RPMI7951 (cell line): ENCODE results near the gene TRIM27. TPM values are rescaled to one million over a fixed set of nuclear protein-coding genes. Genes with fewer than 3 reads are reported as not detected.
"Not testable (repeated sequence)": the region's sequence is repeated elsewhere in the genome, so short reads cannot be mapped to it uniquely, and the experiment has no call there.

Source experiments
- DNase-seq: peaks from one replicate; pipeline ENCODE4 v3.0.0-alpha.2; 2012; ENCODE audit warnings: low read depth
- total RNA-seq: library from RNA; depleted of rRNA; stranded (reverse); fragments of >200 nt; shearing (Covaris generic); gene quantifications from 2 replicates; pipeline ENCODE4 v1.2.3, GENCODE V29; 2014

TRIM27 gene
- total RNA-seq, 1 experiment from 2014 or later, result 62.2 TPM

- no peak for DNase-seq
These were observed 19.4 kb upstream of the TRIM27 start for GRCh38 chr6:28943223-28943556.

GRCh38 chr6:28941684-28942448, 18.1 kb upstream of the TRIM27 start:
- DNase-seq, result no peak

- DNase-seq, result peak; percentile 82
These were observed 17.3 kb upstream of the TRIM27 start for GRCh38 chr6:28940858-28941683.

GRCh38 chr6:28940294-28940857, 16.6 kb upstream of the TRIM27 start:
- peak; percentile 52 for DNase-seq

- no peak for DNase-seq
These were observed 9.3 kb upstream of the TRIM27 start for GRCh38 chr6:28933069-28933468.

GRCh38 chr6:28929887-28930620, 6.3 kb upstream of the TRIM27 start:
- no peak for DNase-seq

GRCh38 chr6:28929339-28929738, 5.6 kb upstream of the TRIM27 start:
- DNase-seq, result not testable (repeated sequence)

GRCh38 chr6:28927846-28928245, 4.1 kb upstream of the TRIM27 start:
- no peak for DNase-seq

- peak; percentile 40 for DNase-seq
These were observed 916 bp downstream of the TRIM27 start for GRCh38 chr6:28922821-28923317.

- peak; percentile 15 for DNase-seq
These were observed 1.6 kb downstream of the TRIM27 start for GRCh38 chr6:28922004-28922820.

- DNase-seq, result no peak
These were observed 3.5 kb downstream of the TRIM27 start for GRCh38 chr6:28920281-28920680.

GRCh38 chr6:28914941-28915340, 8.8 kb downstream of the TRIM27 start:
- no peak for DNase-seq

- no peak for DNase-seq
These were observed 12.7 kb downstream of the TRIM27 start for GRCh38 chr6:28910901-28911690.

GRCh38 chr6:28907394-28907793, 16.4 kb downstream of the TRIM27 start:
- peak; percentile 29 for DNase-seq

GRCh38 chr6:28906669-28907068, 17.1 kb downstream of the TRIM27 start:
- no peak for DNase-seq

- no peak for DNase-seq
These were observed 20.1 kb downstream of the TRIM27 start for GRCh38 chr6:28903686-28904085.

- no peak for DNase-seq
These were observed 22.0 kb downstream of the TRIM27 start for GRCh38 chr6:28901831-28902230.

- DNase-seq, result no peak
These were observed 23.1 kb downstream of the TRIM27 start for GRCh38 chr6:28900577-28901256.

- no peak for DNase-seq
These were observed 25.1 kb downstream of the TRIM27 start for GRCh38 chr6:28898710-28898965.

GRCh38 chr6:28897369-28897745, 26.4 kb downstream of the TRIM27 start:
- DNase-seq, result no peak
